HepG2 (cell line): ENCODE data around the gene EIF3B.

Experiments
- CTCF ChIP-seq: sonication (generic); formaldehyde crosslinking; IDR thresholded peaks from 2 replicates; pipeline ENCODE4 v1.5.0; 2020; ENCODE audit warnings: mild to moderate bottlenecking, missing genetic modification reagents, moderate library complexity
- ZBTB33 ChIP-seq: sonication (generic); formaldehyde crosslinking; IDR thresholded peaks from 2 replicates; pipeline ENCODE4 v1.4.0; 2020; ENCODE audit warnings: missing genetic modification reagents

- no peak for TF ChIP-seq ZBTB33
- no peak for TF ChIP-seq CTCF (CRISPR knock-in tag)
Measured at GRCh38 chr7:2416650-2417049, 62.0 kb downstream of the EIF3B start.
